ENCODE data around the gene ARPP21. TPM values are rescaled to one million over a fixed set of nuclear protein-coding genes. Genes with fewer than 3 reads are reported as not detected.

The ARPP21 gene
- total RNA-seq, 2 experiments from 2014 or later = 1.0 to 1.1 TPM

DNA sequence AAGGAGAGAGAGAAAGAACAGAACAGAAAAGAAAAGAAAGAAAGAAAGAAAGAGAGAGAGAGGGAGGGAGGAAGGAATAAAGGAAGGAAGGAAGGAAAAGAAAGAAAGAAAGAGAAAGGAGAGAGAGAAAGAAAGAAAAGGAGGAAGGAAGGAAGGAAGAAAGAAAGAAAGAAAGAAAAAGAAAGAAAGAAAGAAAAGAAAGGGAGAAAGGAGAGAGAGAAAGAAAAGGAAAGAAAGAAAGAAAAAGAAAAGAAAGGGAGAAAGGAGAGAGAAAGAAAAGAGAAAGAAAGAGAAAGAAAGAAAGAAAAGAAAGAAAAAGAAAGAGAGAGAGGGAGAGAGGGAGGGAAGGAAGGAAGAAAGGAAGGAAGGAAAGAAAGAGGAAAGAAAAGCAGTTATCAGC lies 108.8 kb downstream of the ARPP21 start:
- Histone ChIP-seq H3K9me3 (ENCODE audit: low read length) (no peaks in the 10 kb centered on the region), H3K36me3 (ENCODE audit: insufficient read depth, low read length) (no peaks in the 10 kb centered on the region), H3K27ac (ENCODE audit: low read depth, low read length, poor library complexity, severe bottlenecking) (no peak overlapping the region), H3K9me2 (ENCODE audit: insufficient read depth, low read length) (no peaks in the 10 kb centered on the region), H3K4me1 (ENCODE audit: insufficient read depth, low read length, poor library complexity, severe bottlenecking) (peaks cover 12% of the 10 kb centered on the region), H3K79me2 (ENCODE audit: insufficient read depth, low read depth, low read length) (no peaks in the 10 kb centered on the region), H4K20me1 (ENCODE audit: insufficient read depth, low read length) (no peaks in the 10 kb centered on the region), H2AFZ (ENCODE audit: low read length) (no peak overlapping the region), H3K4me3 (ENCODE audit: low read depth, low read length, poor library complexity, severe bottlenecking) (no peak overlapping the region), H3K4me2 (ENCODE audit: low read length) (no peak overlapping the region)
- no peak for DNase-seq (ENCODE audit: low spot score)
- TF ChIP-seq, protein P1, sequence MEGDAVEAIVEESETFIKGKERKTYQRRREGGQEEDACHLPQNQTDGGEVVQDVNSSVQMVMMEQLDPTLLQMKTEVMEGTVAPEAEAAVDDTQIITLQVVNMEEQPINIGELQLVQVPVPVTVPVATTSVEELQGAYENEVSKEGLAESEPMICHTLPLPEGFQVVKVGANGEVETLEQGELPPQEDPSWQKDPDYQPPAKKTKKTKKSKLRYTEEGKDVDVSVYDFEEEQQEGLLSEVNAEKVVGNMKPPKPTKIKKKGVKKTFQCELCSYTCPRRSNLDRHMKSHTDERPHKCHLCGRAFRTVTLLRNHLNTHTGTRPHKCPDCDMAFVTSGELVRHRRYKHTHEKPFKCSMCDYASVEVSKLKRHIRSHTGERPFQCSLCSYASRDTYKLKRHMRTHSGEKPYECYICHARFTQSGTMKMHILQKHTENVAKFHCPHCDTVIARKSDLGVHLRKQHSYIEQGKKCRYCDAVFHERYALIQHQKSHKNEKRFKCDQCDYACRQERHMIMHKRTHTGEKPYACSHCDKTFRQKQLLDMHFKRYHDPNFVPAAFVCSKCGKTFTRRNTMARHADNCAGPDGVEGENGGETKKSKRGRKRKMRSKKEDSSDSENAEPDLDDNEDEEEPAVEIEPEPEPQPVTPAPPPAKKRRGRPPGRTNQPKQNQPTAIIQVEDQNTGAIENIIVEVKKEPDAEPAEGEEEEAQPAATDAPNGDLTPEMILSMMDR (conservative IDR thresholded peaks at IDR 0.05; ENCODE audit: low read length) = no peak
- no peak for TF ChIP-seq EZH2phosphoT487 (IDR thresholded peaks at IDR 0.05; ENCODE audit: borderline replicate concordance, low read depth, low read length)
- intact Hi-C loops (cut with micrococcal nuclease; ENCODE audit: unreplicated experiment) = no loop called here
- CTCF ChIA-PET (ENCODE audit: unreplicated experiment) = no interaction called here
- BruUV-seq (replicated peaks) = no TSS peak
- POLR2A ChIA-PET = interaction anchor here (0.7 to 1.1 kb wide), 3 partner anchors 17 to 1219 kb away, joined by 3 read pairs; no protein-coding TSS in a partner anchor

DNA sequence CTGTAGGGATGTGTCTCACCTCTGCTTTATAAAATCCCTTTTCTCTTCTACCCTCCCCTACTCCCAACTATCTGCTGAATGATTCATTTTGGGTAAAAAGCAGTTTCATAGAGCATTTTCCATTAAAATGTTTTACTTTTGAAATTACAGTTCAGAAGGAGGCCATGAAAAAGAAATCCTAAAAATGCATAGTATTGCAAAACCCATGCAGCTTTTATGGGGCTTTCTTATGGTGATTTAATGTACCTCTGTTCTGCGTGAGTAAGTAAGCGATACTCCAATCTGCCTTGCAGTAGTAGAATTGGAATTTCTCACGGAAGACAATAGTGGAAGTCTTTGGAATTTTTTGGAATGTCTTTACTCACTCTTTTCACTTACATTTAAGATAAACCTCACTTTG lies 111.9 kb downstream of the ARPP21 start:
- CTCF ChIA-PET (ENCODE audit: unreplicated experiment) = interaction anchor here (1.0 kb wide), 1 partner anchor 10 kb away, joined by 3 read pairs; no protein-coding TSS in a partner anchor
- no TSS peak for BruUV-seq (replicated peaks)

More for the DNA sequence above, 111.9 kb downstream of the ARPP21 start:
- Histone ChIP-seq H3K36me3 (ENCODE audit: insufficient read depth, low read length) (no peaks in the 10 kb centered on the region), H3K4me2 (ENCODE audit: low read length) (no peak overlapping the region), H3K27ac (ENCODE audit: low read depth, low read length, poor library complexity, severe bottlenecking) (no peak overlapping the region), H4K20me1 (ENCODE audit: insufficient read depth, low read length) (no peaks in the 10 kb centered on the region), H2AFZ (ENCODE audit: low read length) (no peak overlapping the region), H3K9me2 (ENCODE audit: insufficient read depth, low read length) (no peaks in the 10 kb centered on the region), H3K9me3 (ENCODE audit: low read length) (no peaks in the 10 kb centered on the region), H3K4me1 (ENCODE audit: insufficient read depth, low read length, poor library complexity, severe bottlenecking) (peaks cover under 1% of the 10 kb centered on the region), H3K79me2 (ENCODE audit: insufficient read depth, low read depth, low read length) (no peaks in the 10 kb centered on the region), H3K4me3 (ENCODE audit: low read depth, low read length, poor library complexity, severe bottlenecking) (no peak overlapping the region)
- intact Hi-C loops (cut with micrococcal nuclease; ENCODE audit: unreplicated experiment) = no loop called here
- POLR2A ChIA-PET = interaction anchor here (0.7 kb wide), 2 partner anchors 12 to 70 kb away, joined by 3 read pairs; no protein-coding TSS in a partner anchor
- no peak for DNase-seq (ENCODE audit: low spot score)
- TF ChIP-seq, protein P1 (conservative IDR thresholded peaks at IDR 0.05; ENCODE audit: low read length) = no peak
- TF ChIP-seq EZH2phosphoT487 (IDR thresholded peaks at IDR 0.05; ENCODE audit: borderline replicate concordance, low read depth, low read length) = no peak

All from OCI-LY7 (cell line).